GM13976 (cell line): ENCODE data around the gene OTOP3.
A peak's percentile ranks its signal among the peaks of the same experiment; 100 is the strongest.
"Not testable (repeated sequence)": the region's sequence is repeated elsewhere in the genome, so short reads cannot be mapped to it uniquely, and the experiment has no call there.

ENCODE experiments used
- DNase-seq: peaks from one replicate; pipeline ENCODE4 v3.0.0; 2012; ENCODE audit warnings: low spot score
- in situ Hi-C: fragments of 300-500 bp; cut with MboI; formaldehyde crosslinking; loops from one replicate; pipeline ENCODE4 v1.12.0; 2022; ENCODE audit warnings: low sequenced_read_pairs, mixed read lengths, inconsistent platforms; ENCODE audit not compliant: unreplicated experiment
- TF ChIP-seq, protein P1 (sequence below): IDR thresholded peaks from 2 replicates; pipeline ENCODE4 v1.5.1; 2012; ENCODE audit warnings: borderline replicate concordance, mild to moderate bottlenecking; ENCODE audit not compliant: insufficient read depth; ENCODE audit errors: extremely low read depth, missing control alignments, control extremely low read depth

The OTOP3 gene

DNA sequence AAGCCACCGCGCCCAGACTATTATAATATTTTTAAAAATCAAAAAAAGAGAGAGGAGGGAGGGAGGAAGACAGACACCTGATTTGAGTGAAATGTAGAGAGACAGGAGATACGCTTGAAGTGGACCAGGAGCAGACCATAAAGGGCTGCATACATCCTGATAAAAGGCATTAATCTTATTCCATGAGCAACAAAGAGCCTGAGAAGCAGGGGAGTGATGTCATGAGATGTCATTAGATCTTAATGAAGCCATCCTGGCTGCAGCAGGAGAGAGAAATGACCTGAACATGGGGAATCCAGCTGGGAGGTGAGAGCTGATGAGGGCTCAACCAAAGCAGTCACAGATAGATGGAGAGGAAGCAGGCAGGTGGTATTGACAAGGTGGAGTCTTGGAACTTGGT, 42.1 kb downstream of the OTOP3 start:
- TF ChIP-seq, protein P1, sequence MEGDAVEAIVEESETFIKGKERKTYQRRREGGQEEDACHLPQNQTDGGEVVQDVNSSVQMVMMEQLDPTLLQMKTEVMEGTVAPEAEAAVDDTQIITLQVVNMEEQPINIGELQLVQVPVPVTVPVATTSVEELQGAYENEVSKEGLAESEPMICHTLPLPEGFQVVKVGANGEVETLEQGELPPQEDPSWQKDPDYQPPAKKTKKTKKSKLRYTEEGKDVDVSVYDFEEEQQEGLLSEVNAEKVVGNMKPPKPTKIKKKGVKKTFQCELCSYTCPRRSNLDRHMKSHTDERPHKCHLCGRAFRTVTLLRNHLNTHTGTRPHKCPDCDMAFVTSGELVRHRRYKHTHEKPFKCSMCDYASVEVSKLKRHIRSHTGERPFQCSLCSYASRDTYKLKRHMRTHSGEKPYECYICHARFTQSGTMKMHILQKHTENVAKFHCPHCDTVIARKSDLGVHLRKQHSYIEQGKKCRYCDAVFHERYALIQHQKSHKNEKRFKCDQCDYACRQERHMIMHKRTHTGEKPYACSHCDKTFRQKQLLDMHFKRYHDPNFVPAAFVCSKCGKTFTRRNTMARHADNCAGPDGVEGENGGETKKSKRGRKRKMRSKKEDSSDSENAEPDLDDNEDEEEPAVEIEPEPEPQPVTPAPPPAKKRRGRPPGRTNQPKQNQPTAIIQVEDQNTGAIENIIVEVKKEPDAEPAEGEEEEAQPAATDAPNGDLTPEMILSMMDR = no peak
- no peak for DNase-seq
- in situ Hi-C loops = no loop called here

DNA sequence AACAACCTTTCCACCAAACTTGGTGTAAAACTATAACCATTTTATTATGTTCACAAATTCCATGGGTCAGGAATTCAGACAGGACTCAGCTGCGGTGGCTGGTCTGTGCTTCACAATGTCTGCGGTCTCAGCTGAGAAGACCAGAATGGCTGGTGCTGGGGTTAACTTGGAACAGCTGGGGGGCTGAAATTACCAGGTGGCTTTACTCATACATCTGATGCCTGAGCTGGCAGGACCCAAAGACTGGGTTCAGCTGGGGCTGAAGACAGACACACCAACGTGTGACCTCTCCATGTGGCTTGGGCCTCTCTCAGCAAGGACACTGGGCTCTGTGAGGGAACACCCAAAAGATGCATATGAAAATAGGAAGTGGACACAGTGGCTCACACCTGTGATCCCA, 42.5 kb downstream of the OTOP3 start:
- no peak for DNase-seq
- in situ Hi-C loops = no loop called here
- TF ChIP-seq, protein P1 = no peak

DNA sequence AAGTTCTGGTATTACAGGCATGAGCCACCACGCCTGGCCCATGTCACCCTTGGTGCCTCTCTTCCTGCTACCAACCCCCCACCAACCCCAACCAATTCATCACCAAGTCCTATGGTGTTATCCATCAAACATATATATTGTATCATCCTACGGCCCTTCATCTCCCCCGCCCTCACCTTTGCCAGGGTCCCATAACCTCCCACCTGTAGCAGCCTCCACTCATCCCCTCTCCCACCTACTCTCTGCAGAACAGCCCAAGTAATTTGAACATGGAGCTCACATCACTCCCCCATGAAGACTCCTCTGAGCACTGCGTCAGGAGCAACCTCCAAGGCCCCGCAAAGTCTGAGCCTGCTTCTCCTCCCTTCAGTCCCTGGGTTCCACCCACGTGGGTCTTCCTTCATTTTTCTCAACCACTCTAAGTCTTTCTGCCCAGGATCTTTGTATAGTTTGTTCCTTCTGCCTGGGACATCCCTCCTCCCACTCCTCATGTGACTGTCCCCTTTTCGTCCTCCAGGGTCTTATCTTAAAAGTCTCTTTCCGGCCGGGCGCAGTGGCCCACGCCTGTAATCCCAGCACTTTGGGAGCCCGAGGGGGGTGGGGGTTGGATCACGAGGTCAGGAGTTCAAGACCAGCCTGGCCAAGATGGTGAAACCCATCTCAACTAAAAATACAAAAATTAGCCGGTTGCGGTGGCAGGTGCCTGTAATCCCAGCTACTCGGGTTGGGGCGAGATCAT, 43.9 kb downstream of the OTOP3 start:
- TF ChIP-seq, protein P1 = no peak
- DNase-seq = no peak
- in situ Hi-C loops = no loop called here

DNA sequence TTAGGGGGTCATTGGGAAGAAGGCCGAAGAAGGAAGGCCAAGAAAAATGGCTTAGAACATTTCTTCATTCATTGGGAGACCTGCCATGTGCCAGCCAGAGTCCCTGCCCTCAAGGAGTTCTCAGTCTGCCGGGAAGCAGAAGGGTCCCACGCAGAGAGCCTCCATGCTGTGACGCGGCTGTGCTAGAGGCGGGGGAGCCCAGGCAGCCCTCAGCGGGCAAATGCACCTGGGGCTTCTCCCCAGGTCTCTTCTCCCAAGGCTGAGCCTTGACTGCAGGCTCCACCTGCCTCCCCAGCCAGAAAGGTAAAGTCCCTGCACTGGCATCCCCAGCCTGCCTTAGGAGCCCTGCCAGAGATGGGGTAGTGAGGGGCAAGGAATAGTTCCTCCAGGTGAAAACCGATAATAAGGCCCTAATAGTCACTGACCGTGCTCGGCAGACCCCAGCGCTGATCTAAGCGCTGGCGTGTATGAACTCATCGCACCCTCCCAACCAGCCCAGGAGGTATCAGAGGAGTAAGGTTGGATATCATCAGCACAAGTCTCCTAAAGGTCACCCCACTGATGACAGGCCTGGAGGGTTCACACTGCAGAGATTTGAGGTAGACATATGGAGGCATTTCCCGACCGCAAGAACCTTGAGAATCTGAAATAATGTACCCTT, 45.8 kb downstream of the OTOP3 start:
- DNase-seq = no peak
- in situ Hi-C loops = no loop called here
- TF ChIP-seq, protein P1 = no peak

DNA sequence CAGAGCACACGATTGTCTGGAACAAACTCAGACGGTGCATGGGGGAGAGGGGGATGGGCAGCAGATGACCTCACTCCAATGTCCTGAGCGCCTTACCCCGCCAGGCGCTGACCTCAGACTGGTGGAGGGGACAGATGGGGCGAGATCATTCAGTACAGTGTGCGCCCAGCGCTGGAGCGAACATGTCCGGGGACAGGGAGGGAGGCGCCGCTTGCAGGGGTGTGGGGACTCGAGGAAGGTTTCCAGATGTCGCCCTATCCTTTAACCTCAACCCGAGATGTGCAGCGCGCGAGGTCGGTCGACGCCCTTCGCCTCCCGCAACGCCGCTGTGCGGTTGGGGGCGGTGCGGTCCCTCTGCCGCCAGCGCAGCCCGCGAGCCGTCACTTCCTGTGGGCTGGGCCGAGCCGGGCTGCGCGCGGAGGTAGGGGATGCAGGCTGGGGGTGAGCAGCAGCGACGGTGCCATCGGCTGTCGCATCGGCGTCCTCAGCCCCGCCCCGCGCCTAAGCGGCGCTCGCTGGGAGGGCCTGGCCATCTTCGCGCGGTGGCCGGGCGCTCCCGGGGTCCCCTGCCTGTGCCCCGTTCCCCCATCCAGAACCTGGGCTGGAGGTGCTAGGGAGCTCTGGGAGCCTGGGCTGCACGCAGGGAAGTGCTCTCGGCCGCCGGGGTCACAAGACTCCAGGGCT, 46.4 kb downstream of the OTOP3 start:
- TF ChIP-seq, protein P1 = no peak
- DNase-seq = peak; percentile 84
- in situ Hi-C loops = no loop called here

DNA sequence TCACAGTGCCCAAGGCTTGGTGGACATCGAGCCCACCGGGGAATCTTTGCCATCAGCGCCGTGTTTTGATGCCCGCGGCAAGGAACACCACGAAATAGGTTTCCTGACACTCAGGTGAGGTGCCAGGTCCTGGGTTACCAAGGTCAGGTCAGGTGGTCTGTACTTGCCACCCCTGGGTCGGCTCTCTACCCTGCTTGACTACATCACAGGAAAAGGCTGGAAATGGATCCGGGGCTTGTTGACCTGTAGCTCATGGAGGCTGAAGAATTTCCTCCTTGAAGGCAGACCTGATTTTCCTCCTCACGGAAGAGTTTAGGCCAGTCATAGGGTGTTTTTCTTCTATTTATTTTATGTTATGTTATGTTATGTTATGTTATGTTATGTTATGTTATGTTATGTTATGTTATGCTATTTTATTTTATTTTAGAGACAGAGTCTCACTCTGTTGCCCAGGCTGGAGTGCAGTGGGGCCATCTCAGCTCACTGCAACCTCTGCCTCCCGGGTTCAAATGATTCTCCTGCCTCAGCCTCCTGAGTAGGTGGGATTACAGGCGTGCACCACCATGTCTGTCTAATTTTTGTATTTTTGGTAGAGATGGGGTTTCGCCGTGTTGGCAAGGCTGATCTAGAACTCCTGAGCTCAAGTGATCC, 47.1 kb downstream of the OTOP3 start:
- in situ Hi-C loops, DNase-seq: not testable (repeated sequence)
